ENCODE measurements around the gene INTS12. TPM values are rescaled to one million over a fixed set of nuclear protein-coding genes. Genes with fewer than 3 reads are reported as not detected.

The INTS12 gene
- total RNA-seq, 2 experiments from 2014 or later, result 20.3 to 20.4 TPM

DNA sequence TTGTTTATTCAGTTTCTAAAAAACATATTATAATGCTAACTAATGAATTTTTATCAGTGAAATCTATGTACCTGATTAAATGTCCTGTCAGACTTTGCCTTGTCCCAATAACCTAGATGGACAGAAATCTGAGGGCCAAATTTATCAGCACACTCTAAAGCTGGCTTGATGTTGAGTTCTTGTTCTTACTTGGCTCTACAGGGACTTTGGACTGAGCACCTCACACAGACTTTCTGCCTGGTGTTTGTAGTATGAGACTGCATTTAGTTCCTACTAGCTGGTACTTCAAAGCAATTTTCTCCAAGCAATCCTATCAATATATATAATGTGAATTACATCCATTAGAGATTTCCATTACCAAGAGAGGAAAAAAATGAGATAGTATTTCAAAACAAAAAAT, 37.8 kb downstream of the INTS12 start:
- no peak for ATAC-seq
- peaks cover 32% of the 10 kb centered on the region for H3K27me3 Mint-ChIP-seq
- no peaks in the 10 kb centered on the region for H3K4me1 Mint-ChIP-seq
- CTCF ChIA-PET, result no interaction called here
- H3K27ac Mint-ChIP-seq, result no peak overlapping the region
- H3K9me3 Mint-ChIP-seq (ENCODE audit: low read depth), result no peaks in the 10 kb centered on the region
- DNase-seq, result no peak
- no peaks in the 10 kb centered on the region for H3K36me3 Mint-ChIP-seq
- H3K4me3 Mint-ChIP-seq, result no peak overlapping the region

DNA sequence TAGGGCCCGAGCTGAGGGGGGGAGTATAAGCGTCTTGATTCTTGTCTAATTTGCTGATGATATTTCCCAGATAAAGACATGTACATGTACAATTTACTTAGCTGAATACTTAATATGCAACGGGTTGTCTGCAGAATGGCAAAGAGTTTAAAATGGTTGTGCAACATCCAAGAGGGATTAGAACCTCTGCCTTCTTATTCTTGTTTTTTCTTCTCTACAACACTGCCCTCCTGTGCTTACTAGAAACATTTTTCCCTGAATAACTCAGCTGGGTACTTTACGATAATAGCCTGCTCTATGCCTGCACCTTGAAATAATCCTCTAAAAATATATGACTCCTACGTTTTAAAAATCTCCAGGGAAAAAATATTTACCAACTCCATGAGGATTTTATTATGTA, 41.8 kb downstream of the INTS12 start:
- no peaks in the 10 kb centered on the region for H3K36me3 Mint-ChIP-seq
- peaks cover 19% of the 10 kb centered on the region for H3K27me3 Mint-ChIP-seq
- no peak for DNase-seq
- no peak for ATAC-seq
- CTCF ChIA-PET, result interaction anchor here (1.6 kb wide), 1 partner anchor 193 kb away, joined by 4 read pairs; the partner anchor contains the start of gene PPA2
- H3K9me3 Mint-ChIP-seq (ENCODE audit: low read depth), result no peaks in the 10 kb centered on the region
- no peak overlapping the region for H3K27ac Mint-ChIP-seq
- H3K4me3 Mint-ChIP-seq, result no peak overlapping the region
- H3K4me1 Mint-ChIP-seq, result peaks cover 2% of the 10 kb centered on the region

DNA sequence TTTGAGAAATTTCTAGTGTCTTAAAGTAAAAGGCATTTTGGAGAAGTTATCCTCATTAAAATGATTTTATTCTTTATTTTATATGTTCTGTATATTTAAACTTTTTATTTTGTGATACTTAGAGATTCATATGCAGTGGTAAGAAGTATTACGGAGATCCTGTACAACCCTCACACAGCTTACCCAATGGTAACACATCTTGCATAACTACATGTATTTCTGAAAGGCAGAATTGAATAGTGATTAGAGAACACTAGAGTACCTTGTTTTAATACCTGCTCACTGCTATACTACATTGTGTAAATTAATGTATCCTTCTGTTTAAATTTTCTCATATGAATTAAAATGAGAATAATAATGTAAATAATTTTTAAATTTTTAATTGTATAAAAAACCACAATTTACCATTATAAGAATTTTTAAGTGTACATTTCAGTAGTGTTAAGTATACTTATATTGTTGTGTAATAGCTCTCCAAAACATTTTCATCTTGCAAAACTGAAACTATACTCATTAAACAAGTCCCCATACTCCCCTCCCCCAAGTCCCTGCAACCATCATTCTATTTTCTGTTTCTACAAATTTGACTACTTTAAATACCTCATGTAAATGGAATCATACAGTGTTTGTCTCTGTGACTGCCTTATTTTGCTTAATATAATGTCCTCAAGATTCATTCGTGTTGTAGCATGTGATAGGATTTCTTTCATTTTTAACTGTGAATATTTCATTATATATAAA, 45.4 kb downstream of the INTS12 start:
- DNase-seq (no peak), ATAC-seq (no peak)
- H3K27ac Mint-ChIP-seq, result no peak overlapping the region
- H3K36me3 Mint-ChIP-seq, result no peaks in the 10 kb centered on the region
- peaks cover 10% of the 10 kb centered on the region for H3K27me3 Mint-ChIP-seq
- no peak overlapping the region for H3K4me3 Mint-ChIP-seq
- no peaks in the 10 kb centered on the region for H3K9me3 Mint-ChIP-seq (ENCODE audit: low read depth)
- CTCF ChIA-PET, result no interaction called here
- peaks cover 2% of the 10 kb centered on the region for H3K4me1 Mint-ChIP-seq

DNA sequence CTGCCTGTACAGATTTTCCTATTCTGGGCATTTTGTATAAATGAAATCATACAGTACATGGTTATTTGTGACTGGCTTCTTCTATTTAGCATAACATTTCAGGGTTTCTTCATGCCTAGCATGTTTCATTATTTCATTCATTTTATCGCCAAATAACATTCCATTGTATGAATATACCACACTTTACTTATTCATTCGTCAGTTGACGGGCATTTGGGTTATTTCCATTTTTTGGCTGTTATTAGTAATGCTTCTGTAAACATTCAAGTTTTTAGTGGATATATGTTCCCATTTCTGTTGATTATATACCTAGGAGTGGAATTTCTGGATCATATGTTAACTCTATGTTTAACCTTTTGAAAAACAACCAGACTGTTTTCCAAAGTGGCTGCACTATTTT, 47.5 kb downstream of the INTS12 start:
- H3K4me3 Mint-ChIP-seq, result no peak overlapping the region
- ATAC-seq, result no peak
- H3K27ac Mint-ChIP-seq, result no peak overlapping the region
- peaks cover 9% of the 10 kb centered on the region for H3K27me3 Mint-ChIP-seq
- no peaks in the 10 kb centered on the region for H3K36me3 Mint-ChIP-seq
- H3K9me3 Mint-ChIP-seq (ENCODE audit: low read depth), result no peaks in the 10 kb centered on the region
- no peak for DNase-seq
- CTCF ChIA-PET, result no interaction called here
- H3K4me1 Mint-ChIP-seq, result peaks cover 2% of the 10 kb centered on the region

DNA sequence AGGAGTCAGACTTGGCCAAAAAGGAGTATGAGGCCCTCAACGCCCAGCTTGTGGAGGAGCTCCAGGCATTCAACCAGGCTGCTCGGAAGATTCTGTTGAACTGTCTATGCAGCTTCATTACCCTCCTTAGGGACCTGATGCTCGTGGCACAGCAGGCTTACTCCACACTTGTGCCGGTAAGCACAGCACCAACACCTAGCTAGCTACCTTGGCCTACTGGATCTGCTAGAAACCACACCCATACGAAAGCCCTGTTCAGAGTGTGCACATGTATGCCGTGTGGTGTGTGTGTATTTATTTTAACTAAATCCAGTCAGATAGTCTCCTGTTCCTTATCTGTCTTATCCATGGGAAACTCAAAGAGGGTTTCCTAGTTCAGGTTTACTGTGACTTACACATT, 49.3 kb downstream of the INTS12 start:
- DNase-seq, result no peak
- ATAC-seq, result no peak
- CTCF ChIA-PET, result no interaction called here
- Mint-ChIP-seq H3K4me3 (no peak overlapping the region), H3K36me3 (no peaks in the 10 kb centered on the region), H3K4me1 (peaks cover 2% of the 10 kb centered on the region), H3K27ac (no peak overlapping the region), H3K9me3 (ENCODE audit: low read depth) (no peaks in the 10 kb centered on the region), H3K27me3 (peaks cover 11% of the 10 kb centered on the region)

DNA sequence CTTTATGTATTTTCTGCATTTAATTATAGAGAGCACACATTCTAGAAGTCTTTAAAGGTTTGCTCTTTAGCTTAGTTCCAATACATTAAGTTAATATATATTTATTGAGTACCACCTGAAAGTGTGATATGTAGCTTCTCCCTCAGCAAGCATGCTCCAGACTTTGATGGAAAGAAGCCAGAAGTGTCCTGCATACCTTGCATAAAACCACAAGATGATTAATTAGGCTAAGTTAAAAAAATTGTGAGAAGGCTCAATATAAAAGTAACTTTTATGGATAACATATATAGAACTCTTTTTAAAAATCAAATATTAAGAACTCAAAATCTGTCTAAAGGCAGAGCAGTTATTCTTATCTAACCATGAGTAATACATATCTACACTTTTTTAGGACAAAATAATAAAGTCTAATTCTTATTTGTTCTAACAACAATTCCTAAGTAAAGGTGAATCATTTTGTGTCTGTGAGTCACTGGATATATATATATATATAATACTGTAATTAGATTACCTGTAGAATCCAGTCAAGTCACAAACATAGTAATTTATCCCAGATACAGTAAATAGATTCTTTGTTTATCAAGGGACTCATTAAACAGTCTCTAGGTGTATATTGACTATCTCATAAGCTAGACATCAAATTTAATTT, 51.2 kb downstream of the INTS12 start:
- CTCF ChIA-PET, result no interaction called here
- H3K4me3 Mint-ChIP-seq, result no peak overlapping the region
- ATAC-seq, result no peak
- no peaks in the 10 kb centered on the region for H3K36me3 Mint-ChIP-seq
- DNase-seq, result no peak
- H3K27ac Mint-ChIP-seq, result no peak overlapping the region
- H3K4me1 Mint-ChIP-seq, result no peaks in the 10 kb centered on the region
- no peaks in the 10 kb centered on the region for H3K9me3 Mint-ChIP-seq (ENCODE audit: low read depth)
- H3K27me3 Mint-ChIP-seq, result peaks cover 15% of the 10 kb centered on the region

DNA sequence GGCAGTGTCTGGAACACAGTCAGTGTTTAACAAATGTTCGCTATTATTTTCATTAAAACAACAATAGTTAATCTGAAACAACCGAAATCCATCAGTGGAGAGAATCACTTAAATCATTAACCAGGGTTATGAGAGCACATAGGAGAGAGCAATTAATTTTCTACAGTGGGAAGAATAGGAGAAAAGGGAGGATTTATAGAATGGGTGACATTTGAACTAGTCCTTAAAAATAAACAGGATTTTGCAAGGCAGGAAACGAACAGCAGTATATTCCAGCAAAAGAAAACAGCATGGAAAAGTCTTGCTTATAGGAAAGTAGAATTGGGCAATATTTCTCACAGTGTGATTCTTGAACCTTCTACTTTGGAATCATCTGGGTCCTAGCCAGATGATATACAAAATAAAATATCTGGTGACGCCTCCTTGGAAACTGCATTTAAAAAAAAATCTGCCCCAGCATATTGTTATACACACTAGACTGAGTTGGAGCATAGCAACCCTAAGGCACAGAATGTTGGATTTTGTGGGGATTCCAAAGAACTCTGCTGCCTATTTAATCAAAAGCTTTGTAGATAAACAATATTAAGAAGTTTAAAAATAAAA, 56.1 kb downstream of the INTS12 start:
- Mint-ChIP-seq H3K27me3 (peaks cover 37% of the 10 kb centered on the region), H3K27ac (no peak overlapping the region), H3K36me3 (no peaks in the 10 kb centered on the region), H3K9me3 (ENCODE audit: low read depth) (no peaks in the 10 kb centered on the region), H3K4me3 (no peak overlapping the region), H3K4me1 (no peaks in the 10 kb centered on the region)
- CTCF ChIA-PET, result no interaction called here
- DNase-seq, result no peak
- no peak for ATAC-seq

DNA sequence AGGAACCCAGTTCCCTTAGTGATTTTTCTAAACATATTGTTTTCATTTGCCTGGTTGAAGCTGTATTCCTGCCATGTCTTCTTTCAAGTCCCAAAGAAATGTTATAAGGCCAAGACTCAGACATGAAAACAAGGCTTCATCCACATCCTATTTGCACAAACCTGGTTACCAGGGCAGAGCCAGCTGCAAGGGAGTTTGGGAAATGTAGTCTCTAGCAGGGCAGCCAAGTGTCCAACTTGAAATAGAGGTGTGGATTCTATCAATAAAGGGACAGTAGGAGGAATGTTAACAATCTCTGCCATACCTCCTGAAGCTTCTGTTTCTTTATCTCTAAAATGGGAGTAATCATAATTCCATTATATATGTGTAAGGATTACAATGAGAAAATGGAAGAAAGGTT, 56.6 kb downstream of the INTS12 start:
- ATAC-seq (no peak), DNase-seq (no peak)
- no peak overlapping the region for H3K4me3 Mint-ChIP-seq
- H3K27ac Mint-ChIP-seq, result no peak overlapping the region
- CTCF ChIA-PET, result no interaction called here
- H3K4me1 Mint-ChIP-seq, result no peaks in the 10 kb centered on the region
- H3K36me3 Mint-ChIP-seq, result no peaks in the 10 kb centered on the region
- H3K9me3 Mint-ChIP-seq (ENCODE audit: low read depth), result no peaks in the 10 kb centered on the region
- peaks cover 39% of the 10 kb centered on the region for H3K27me3 Mint-ChIP-seq

DNA sequence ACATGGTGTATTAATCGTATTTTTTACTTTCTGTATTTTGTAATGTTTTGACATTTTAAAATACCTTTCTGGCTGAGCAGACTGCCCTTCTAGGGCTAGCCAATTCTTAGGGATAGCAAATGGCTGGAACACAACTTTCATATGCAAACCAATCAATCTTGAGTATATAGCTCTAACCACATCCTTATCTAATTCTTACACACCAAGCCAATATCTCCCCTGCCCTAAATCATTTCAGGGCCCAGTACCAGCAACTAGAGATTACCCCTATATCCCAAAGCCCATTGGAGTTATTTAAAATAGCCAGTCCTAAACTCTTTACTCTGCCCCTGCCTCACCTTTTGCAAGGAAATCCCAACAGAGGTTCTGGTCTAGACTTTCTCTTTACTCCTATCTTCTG, 58.3 kb downstream of the INTS12 start:
- peaks cover 40% of the 10 kb centered on the region for H3K27me3 Mint-ChIP-seq
- ATAC-seq (no peak), DNase-seq (no peak)
- CTCF ChIA-PET, result interaction anchor here (1.2 kb wide), 1 partner anchor 18 kb away, joined by 3 read pairs; no protein-coding TSS in a partner anchor
- no peaks in the 10 kb centered on the region for H3K4me1 Mint-ChIP-seq
- H3K36me3 Mint-ChIP-seq, result no peaks in the 10 kb centered on the region
- no peaks in the 10 kb centered on the region for H3K9me3 Mint-ChIP-seq (ENCODE audit: low read depth)
- H3K27ac Mint-ChIP-seq, result no peak overlapping the region
- H3K4me3 Mint-ChIP-seq, result no peak overlapping the region

DNA sequence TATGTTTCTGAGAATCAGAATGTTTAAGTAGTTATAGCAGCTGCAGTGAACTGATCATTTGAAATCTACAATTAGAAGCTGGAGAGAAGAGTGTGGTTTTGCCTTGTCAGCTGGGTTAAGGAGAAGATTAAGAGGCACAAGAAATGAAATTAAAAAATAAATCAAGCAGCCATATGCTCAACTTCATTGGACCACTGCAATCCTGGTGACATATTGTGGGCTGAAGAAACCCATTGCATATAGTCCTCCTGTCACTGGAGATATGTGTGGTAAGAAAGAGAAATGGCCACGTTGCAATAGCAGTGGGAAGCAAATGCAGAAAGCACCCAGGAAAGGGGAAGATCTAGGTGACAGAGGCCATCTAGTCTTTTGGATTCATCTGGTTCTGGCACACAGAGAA, 63.0 kb downstream of the INTS12 start:
- Mint-ChIP-seq H3K9me3 (ENCODE audit: low read depth) (no peaks in the 10 kb centered on the region), H3K27me3 (peaks cover 30% of the 10 kb centered on the region), H3K4me3 (no peak overlapping the region), H3K36me3 (no peaks in the 10 kb centered on the region), H3K27ac (no peak overlapping the region), H3K4me1 (no peaks in the 10 kb centered on the region)
- no peak for DNase-seq
- no peak for ATAC-seq
- CTCF ChIA-PET, result no interaction called here

DNA sequence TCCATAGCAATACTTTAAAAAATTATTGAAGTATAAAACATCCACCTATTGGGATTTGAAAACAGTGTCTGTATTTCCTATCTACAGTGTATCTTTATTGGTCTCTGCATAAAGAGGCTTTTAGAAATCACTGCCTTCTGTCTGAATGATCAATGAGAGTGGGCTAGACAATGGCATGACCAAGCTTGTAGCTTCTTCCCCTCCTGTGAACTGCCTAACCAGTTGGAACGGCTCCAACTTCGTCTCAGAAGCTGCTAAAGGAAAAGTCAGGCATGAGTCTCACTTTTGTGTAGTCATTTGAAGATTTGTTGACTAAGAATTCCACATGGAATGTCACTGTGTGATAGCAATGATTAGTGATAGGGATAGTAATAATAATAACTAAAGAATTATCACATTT, 64.2 kb downstream of the INTS12 start:
- CTCF ChIA-PET, result no interaction called here
- Mint-ChIP-seq H3K4me1 (no peaks in the 10 kb centered on the region), H3K27ac (no peak overlapping the region), H3K27me3 (peaks cover 29% of the 10 kb centered on the region), H3K36me3 (no peaks in the 10 kb centered on the region), H3K9me3 (ENCODE audit: low read depth) (no peaks in the 10 kb centered on the region), H3K4me3 (no peak overlapping the region)
- DNase-seq, result no peak
- ATAC-seq, result no peak

DNA sequence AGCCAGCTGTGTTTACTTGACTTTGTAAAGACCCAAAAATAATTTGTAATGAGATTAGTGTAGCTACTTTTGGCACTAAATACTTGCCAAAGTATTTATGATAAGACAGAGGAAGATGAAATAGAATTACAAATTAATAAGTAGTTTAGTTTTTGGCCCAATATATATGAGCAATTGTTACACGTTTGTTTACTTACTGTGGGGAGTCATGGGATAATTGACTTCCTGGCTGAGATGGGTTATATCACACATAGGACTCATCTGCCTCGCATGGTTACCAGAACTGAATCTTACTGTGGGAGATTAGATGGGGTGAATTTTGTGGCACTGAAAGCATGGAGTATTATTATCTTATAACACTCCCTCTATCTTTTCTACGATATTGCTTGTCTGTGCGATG, 66.6 kb downstream of the INTS12 start:
- CTCF ChIA-PET, result no interaction called here
- no peaks in the 10 kb centered on the region for H3K36me3 Mint-ChIP-seq
- no peaks in the 10 kb centered on the region for H3K9me3 Mint-ChIP-seq (ENCODE audit: low read depth)
- ATAC-seq, result no peak
- no peak for DNase-seq
- H3K27ac Mint-ChIP-seq, result no peak overlapping the region
- H3K27me3 Mint-ChIP-seq, result peaks cover 29% of the 10 kb centered on the region
- no peaks in the 10 kb centered on the region for H3K4me1 Mint-ChIP-seq
- H3K4me3 Mint-ChIP-seq, result no peak overlapping the region

DNA sequence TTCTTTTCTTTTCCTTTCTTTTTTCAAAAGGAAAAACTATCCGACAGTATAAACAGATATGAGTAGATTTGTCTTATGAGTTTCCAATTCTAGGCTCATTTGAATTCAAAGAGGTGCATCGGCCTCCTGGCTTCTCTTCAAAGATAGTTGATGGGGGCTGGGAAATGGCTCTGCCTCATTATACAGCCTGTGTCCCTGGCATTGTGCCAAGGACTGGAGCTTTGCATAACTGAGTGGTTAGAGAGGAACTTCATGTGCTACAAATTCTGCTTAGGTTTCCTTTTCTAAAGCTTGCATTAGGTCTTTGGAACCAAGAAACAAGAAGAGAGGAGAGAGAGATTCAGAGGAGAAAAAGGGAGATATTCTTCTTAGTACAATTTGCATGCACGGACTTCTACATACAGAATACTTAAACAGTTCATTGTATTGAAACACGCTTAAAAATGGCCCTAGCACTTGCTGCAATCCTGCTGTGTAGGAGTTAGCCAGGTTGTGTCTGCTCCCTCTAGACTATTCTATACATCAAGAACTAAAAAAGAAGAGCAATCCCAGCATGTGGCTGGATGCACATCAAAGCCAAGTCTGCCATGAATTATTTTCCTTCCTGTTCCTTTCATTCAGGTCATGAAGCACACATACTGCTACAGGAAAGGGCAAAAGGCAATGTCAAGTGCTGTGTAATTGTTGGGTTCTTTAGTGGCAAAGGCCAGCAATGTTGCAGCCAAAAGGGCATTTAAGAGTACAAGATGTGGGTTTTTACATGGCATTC, 70.9 kb downstream of the INTS12 start:
- CTCF ChIA-PET, result no interaction called here
- no peaks in the 10 kb centered on the region for H3K36me3 Mint-ChIP-seq
- DNase-seq (no peak), ATAC-seq (no peak)
- no peak overlapping the region for H3K4me3 Mint-ChIP-seq
- H3K4me1 Mint-ChIP-seq, result no peaks in the 10 kb centered on the region
- no peak overlapping the region for H3K27ac Mint-ChIP-seq
- no peaks in the 10 kb centered on the region for H3K9me3 Mint-ChIP-seq (ENCODE audit: low read depth)
- H3K27me3 Mint-ChIP-seq, result peaks cover 30% of the 10 kb centered on the region
